Measurements from ENCODE around the gene IRF1. TPM values are rescaled to one million over a fixed set of nuclear protein-coding genes. Genes with fewer than 3 reads are reported as not detected.
A peak's percentile ranks its signal among the peaks of the same experiment; 100 is the strongest.

The IRF1 gene
- total RNA-seq, 2 donors from 2014 or later: 107 to 156 TPM

DNA sequence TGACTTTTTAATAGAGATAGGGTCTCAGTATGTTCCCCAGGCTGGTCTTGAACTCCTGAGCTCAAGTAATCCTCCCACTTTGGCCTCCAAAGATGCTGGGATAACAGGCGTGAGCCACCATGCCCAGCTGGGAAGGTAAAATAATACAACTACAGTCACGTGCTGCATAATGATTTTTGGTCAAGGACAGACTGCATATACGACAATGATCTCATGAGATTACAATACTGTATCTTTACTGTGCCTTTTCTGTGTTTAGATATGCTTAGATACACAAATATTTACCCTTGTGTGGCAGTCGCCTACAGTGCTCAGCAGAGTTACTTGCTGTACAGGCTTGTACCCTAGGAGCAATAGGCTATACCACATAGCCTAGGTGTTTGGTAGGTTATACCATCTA, 14.2 kb upstream of the IRF1 start:
- no peak overlapping the region for H3K27ac Mint-ChIP-seq
- no peaks in the 10 kb centered on the region for H3K9me3 Mint-ChIP-seq

DNA sequence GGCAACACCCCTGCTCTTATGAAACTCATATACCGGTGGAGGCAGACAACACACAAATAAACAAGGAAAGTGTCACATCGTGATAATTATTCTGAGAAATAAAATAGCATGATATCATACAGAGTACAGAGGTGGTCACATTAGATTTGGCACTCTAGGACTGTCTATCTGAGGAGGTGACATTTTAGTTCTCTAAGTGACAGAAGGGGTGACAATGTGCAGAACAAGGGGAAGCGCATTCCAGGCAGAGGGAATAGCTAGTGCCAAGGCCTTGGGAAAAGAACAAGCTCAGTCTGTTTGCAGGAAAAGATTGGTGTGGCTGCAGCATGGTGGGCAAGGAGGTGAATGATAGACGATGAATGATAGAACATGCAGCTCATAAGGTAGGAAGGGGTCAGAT, 12.7 kb upstream of the IRF1 start:
- H3K36me3 Mint-ChIP-seq: no peaks in the 10 kb centered on the region

More for the DNA sequence above, 14.2 kb upstream of the IRF1 start:
- ATAC-seq (no peak), DNase-seq (ENCODE audit: low spot score in 2 of 2) (no peak)
- H3K36me3 Mint-ChIP-seq: no peaks in the 10 kb centered on the region

DNA sequence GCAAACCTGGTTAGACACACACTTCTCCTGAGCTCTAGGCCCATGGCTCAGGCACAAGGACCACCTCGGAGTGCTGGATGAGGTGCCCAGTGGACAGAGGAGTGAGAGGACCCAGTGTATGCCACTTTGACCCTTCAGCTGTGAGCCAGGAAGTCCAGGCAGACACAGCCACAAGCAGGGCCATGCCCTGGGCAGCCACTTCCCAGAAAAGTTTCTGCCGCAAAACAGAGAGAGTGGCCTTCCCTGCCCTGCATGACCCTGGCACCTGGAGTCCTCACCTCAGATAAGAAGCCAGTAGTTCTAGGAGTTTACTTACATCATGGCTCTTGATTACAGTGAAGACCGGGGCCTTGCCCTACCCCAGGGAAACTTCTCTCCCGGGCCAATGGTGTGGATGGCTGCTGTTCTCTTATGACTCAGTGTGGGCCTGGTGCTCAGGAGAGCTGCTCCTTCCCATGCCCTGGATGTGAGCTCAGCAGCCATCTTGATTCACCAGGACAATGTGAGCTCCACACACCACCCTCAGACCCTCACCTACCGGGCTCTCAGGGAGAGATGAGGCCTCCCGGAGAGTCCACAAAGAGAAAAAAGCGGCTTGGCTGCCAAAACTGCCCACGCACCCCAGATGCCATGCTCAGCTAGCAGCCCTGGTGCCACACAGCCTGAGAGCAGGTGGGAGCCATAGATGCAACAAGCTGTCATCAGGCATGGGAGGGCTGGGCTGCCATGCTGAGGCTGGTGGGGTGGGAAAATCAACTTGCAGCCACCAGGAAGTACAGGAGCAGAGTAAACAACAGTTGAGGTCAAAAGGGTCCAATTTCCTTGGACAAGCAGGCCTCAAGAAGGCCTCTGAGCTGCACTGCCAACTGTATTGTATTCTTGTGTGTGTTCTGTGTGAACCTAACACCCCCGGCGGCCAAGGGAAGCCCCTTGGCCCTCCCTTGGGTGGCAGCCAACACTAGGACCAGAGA, 11.7 kb upstream of the IRF1 start:
- no peak for ATAC-seq
- H3K36me3 Mint-ChIP-seq: no peaks in the 10 kb centered on the region
- peak in 1 of 2 donors; percentile 41 for DNase-seq (ENCODE audit: low spot score in 2 of 2)
- H3K27ac Mint-ChIP-seq: peak overlapping the region in 1 of 2 donors; percentile 56
- H3K9me3 Mint-ChIP-seq: no peaks in the 10 kb centered on the region

More for the DNA sequence above, 12.7 kb upstream of the IRF1 start:
- no peak overlapping the region for H3K27ac Mint-ChIP-seq
- no peaks in the 10 kb centered on the region for H3K9me3 Mint-ChIP-seq
- DNase-seq (ENCODE audit: low spot score in 2 of 2): peak in 1 of 2 donors; percentile 31
- ATAC-seq: no peak

DNA sequence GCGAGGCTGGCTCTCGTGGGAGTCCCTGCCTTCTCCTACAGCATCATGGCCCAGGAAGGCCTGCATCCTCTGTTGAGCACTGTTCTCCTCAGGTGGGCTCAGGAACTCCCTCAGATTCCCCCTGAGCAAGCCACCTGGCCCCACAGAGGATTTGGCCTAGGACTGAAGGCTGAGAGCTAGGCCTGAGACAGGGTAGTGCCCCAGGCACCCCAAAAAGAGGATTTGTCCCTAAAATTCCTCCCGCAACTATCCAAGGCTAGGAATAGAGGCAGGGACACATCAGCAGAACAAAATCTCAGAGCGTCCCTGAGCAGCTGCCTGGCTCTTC, 11.0 kb upstream of the IRF1 start:
- ATAC-seq: no peak
- Mint-ChIP-seq H3K27ac (no peak overlapping the region), H3K9me3 (no peaks in the 10 kb centered on the region), H3K36me3 (no peaks in the 10 kb centered on the region)
- DNase-seq (ENCODE audit: low spot score in 2 of 2): no peak

DNA sequence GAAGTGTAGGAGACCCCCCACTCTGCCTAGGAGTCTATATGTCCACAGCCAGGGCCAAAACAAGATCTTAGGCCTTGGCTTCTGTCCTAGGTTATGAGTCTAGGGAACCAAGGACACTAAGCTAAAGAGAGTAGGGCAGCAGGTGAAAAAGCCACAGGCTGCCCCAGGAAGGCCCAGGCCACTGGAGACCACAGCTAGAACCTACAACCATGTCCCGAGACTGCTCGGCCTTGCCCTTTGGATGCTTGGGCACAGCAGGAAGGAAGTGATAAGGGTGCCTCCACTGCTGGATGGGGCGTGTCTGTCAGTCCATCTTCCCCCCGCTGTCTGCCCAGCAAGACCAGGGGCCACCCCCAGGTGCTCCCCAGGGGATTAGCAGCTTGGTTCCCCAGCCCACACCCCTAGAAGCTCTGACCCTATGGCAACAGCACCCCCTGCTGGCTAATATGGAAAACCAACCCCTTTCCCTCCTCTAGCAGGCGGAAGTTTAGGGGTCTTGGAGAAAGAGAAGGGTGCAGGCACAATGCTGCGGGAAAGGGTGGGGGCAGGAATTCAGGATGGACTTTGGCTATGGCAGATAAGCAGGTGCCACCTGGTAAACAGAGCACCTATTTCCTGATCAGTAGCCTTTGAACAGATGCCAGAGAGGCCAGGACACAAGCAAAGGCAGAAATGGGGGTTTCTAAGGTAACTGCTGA, 10.5 kb upstream of the IRF1 start:
- Mint-ChIP-seq H3K36me3 (no peaks in the 10 kb centered on the region), H3K27ac (peak overlapping the region; percentile 53 to 55), H3K9me3 (no peaks in the 10 kb centered on the region)
- DNase-seq (ENCODE audit: low spot score in 2 of 2) (peak; percentile 73 to 76), ATAC-seq (peak; percentile 46 to 48)

DNA sequence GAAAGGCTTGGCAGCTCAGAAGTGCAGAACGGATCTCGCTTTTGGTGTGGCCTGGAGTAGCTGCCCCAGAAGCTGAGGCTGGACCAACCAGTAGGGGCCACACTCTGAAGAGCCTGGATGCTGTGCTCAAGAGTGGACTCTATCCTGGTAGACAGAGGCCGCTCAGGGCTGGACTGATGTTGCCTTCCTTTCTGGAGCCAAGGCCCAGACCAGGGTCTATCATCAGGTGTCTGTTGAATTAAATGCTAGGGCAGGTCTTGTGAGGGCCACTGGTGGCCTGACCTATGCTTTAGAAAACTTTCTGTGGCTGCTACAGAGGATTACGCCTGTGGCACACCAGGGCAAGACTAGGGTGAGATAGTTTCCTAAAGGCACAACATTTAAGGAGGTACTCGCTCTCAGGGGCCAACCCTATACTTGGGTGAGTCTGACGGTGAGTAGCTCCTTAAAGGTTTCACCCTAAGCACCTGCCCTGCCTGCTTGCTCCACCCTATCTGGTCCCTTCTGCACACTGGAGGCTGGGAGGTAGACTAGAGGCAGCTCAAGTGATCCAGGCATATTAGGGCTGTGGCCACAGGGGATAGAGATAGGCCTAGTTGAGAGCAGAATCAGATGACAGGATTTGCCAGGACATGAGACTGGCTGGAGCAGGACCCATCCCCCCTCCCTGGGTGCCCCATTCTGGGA, 9.8 kb upstream of the IRF1 start:
- Mint-ChIP-seq H3K9me3 (no peaks in the 10 kb centered on the region), H3K27ac (peak overlapping the region in 1 of 2 donors; percentile 94), H3K36me3 (no peaks in the 10 kb centered on the region)
- peak; percentile 15 to 54 for DNase-seq (ENCODE audit: low spot score in 2 of 2)
- no peak for ATAC-seq

DNA sequence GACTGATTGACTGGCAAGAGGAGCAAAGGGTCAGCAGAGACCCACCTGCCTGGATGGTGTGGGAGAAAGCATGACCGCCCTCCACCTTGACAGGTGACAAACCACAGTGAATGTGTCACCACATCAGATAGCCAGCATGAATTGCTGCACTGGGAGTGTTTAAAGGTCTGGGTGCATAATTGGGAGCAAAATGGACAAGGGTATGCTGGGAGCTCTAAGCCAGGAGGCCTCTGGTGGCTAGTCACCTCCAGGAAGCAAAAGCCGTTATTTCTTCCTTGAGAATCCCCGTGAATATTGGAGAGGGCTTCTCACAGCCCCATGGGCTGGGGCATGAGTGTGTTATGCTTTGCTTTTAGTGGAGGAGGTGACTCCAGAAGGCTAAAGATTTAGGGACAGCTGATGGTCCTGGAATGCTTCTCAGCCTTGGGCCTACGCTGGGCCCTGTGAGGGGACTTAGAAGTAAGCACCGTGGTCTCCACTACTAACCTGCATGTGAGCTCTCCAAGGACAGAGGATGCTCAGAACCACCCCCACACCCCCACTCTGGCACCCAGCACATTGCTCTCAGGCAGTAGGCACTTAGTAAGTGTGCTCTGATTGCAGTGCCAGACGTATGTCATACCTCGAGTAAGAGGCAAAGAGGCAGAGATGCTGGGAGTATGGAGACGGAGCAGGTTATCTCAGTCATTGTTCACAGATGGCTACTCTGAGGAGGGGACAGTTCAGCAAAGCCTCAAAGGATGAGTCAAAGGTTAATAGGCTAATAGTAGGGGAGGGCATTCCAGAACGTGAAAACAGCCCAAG, 9.1 kb upstream of the IRF1 start:
- ATAC-seq: no peak
- peak; percentile 3 to 51 for DNase-seq (ENCODE audit: low spot score in 2 of 2)
- peak overlapping the region; percentile 3 to 94 for H3K27ac Mint-ChIP-seq
- no peaks in the 10 kb centered on the region for H3K36me3 Mint-ChIP-seq
- H3K9me3 Mint-ChIP-seq: no peaks in the 10 kb centered on the region

DNA sequence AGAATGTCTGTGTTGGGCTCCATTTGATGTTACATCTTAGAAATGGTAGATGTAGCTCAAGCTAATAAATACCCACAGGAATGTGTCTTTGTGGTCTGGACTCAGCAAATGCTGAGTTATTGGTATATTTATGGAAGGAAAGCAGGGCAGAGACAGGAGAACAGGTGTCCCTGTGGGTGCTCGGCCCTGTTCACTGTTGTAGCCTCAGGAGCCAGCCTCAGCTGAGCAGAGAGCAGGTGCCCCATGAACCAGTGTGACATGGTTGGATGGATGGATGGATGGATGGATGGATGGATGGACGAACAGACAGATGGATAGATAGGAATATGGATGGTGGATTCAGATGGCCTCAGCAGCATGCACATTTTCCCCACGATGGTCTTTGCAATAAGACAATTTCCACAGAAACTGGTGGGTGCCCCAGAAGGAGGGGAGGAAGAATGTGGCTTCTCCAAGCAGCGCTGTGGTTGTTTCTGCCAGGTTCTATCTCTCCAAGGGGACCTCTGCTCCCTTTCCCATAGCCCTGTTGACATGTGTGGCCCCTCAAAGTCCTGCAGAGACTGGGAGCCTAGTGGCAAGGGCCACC, 8.2 kb upstream of the IRF1 start:
- DNase-seq (ENCODE audit: low spot score in 2 of 2) (peak; percentile 5 to 49), ATAC-seq (no peak)
- Mint-ChIP-seq H3K27ac (peak overlapping the region; percentile 33 to 94), H3K36me3 (no peaks in the 10 kb centered on the region), H3K9me3 (no peaks in the 10 kb centered on the region)

DNA sequence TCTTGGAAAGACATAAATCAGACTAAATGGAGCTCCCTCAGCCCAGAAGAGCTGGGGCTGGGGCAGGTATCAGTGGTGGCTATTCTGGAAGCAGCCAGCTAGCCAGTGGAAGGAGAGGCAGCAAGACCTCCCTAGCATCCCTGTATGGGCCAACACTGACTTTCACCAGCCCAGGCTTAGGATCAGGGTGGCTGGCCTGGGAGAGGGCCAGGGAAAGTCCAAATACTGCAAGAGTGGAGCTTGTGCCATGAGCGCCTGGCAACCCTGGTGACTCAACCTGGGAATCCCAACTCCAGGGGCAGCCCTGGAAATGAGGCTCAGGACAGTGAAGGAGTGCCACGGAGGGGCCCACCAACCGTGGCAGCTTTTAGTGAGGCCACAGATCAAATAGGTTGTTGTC, 7.6 kb upstream of the IRF1 start:
- ATAC-seq (no peak), DNase-seq (ENCODE audit: low spot score in 2 of 2) (peak in 1 of 2 donors; percentile 56)
- Mint-ChIP-seq H3K36me3 (no peaks in the 10 kb centered on the region), H3K9me3 (no peaks in the 10 kb centered on the region), H3K27ac (peak overlapping the region in 1 of 2 donors; percentile 94)

DNA sequence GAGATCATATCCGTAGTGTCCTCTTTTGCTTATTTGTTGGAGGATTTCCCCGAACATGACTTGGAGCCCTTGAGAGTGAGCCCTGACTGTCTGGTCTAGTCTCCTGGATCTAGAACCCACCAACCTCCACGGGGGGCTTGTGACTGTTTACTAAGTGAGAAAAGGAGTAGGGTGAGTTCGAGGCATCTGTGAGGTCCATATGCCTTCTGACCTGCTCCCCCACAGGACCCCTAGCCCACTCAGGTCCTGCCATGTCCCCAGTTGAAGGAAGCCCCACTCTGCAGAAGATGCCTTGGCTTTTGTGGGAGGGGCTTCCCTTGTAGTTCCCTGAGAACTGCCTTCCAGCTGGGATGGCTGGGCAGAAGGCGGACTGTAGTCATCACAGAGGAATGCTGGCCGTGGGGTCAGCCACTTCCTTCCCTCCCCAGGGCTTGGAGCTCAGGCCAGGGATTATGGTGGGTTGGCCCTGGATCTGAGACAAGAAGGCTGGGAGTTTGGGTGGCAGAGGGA, 7.0 kb upstream of the IRF1 start:
- DNase-seq (ENCODE audit: low spot score in 2 of 2) (peak in 1 of 2 donors; percentile 6), ATAC-seq (no peak)
- Mint-ChIP-seq H3K36me3 (no peaks in the 10 kb centered on the region), H3K27ac (peak overlapping the region; percentile 94 to 97), H3K9me3 (no peaks in the 10 kb centered on the region)

DNA sequence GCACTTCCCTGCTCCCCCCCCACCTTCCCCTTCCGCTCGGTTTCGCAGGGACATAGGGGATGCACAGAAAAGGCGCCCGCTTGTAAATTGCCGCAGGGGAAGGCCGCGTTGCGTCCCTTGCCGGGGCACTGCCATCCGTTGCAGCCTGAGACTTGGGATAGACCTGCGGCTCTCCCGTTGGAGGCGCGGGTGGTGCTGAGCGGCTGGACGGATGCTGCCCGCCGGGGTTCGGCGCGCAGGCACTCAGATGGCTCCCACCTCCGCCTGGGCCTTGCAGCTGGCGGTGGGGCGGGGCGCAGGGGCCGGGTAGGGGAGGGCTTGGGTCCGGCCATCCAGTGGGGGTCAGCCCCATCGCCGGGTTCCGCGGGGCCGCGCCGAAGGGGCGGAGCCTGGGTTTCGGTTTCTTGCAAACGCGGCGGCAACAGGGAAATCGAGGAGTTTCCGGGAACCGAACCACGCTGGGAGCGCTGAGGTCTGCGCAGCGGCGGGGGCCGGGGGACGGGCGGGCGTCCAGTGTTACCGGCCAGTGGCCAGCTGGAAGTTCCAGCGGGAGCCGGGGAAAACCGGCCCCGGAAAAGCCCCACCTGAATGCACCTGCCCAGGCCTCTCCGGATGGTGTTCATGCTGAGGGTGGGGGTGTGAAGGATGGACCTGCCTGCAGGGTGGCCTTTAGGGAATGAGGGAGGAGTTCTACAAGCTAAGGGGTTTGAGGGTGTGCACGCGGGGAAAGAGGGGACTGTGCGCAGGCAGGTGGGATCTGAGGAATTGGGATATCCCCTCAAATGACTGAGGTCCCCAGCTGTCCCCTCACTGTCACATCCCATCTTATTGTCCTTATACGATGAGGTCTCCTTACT, 6.3 kb upstream of the IRF1 start:
- Mint-ChIP-seq H3K36me3 (no peaks in the 10 kb centered on the region), H3K9me3 (no peaks in the 10 kb centered on the region), H3K27ac (peak overlapping the region; percentile 94 to 97)
- peak; percentile 67 to 72 for DNase-seq (ENCODE audit: low spot score in 2 of 2)
- ATAC-seq: peak; percentile 5 to 14

DNA sequence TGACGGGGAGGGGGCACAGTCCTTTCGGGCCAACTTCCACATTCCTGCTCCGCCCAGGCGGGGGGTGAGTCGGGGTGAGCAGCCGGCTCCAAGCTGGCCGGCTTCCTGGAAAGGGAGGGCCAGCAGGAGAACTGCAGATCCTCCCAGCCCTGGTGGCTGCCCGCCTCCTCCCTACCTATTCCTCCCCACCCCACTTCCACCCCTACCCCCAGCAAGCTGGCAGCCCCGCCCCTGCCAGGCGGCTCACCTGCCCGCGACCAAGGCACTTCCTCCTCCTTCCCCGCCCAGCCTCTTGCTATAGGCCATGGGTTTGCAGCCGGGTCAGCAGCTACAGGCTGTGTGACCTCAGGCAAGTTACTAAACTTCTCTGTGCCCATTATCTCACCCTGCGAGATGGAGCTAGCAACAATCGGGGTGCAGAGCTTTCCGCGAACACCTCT, 5.6 kb upstream of the IRF1 start:
- Mint-ChIP-seq H3K9me3 (no peaks in the 10 kb centered on the region), H3K36me3 (no peaks in the 10 kb centered on the region), H3K27ac (peak overlapping the region; percentile 94 to 97)
- DNase-seq (ENCODE audit: low spot score in 2 of 2) (peak; percentile 85 to 87), ATAC-seq (peak; percentile 65)

DNA sequence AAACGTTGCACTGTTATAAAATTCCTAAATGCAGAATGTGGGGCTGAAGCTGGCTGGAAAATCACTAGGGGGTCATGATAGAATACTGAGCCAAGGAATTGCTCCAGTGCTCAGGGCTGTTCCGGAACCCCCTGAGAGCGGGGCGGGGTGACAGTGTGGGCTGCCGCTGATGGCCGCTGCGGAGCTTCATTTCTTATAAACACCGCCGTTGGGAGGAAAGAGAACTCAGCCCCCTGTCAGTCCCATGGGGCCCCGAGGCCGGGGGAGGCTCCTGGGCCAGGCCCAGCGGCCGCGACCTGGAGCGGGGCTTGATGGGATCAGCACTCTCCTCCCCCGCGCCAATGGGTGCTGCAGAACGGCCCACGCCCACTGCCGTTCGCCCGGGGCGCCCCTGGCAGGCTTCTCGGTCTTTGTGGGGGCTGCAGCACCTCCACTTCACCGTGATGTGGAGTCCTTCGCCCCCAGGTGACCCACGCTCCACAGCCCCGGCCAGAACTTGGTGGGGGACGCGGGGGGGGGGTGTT, 5.2 kb upstream of the IRF1 start:
- DNase-seq (ENCODE audit: low spot score in 2 of 2): peak; percentile 77 to 81
- no peaks in the 10 kb centered on the region for H3K36me3 Mint-ChIP-seq
- peak overlapping the region; percentile 94 to 96 for H3K27ac Mint-ChIP-seq
- H3K9me3 Mint-ChIP-seq: no peaks in the 10 kb centered on the region
- ATAC-seq: peak; percentile 36 to 60

DNA sequence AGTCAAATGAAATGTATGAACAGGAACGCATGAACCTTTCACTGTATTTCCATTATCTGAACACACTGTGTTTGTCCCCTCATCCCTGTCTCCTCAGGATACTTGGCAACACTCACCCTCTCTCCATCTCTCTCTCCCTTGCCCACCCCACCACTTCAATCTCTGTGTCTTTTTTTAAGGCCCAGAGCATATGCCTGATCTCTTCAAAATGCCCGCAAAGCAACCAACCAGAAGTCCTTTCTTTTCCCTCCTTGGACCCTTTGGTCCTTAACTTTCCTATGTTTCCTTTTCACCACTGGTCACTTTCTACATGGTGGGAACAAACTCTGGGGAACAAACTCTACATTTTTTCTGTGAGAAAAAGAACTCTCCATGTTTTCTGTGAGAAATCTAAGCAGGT, 3.2 kb upstream of the IRF1 start:
- DNase-seq (ENCODE audit: low spot score in 2 of 2) (peak in 1 of 2 donors; percentile 23), ATAC-seq (no peak)
- Mint-ChIP-seq H3K27ac (peak overlapping the region; percentile 94 to 96), H3K9me3 (no peaks in the 10 kb centered on the region), H3K36me3 (peaks cover 13% of the 10 kb centered on the region in 2 donors)

DNA sequence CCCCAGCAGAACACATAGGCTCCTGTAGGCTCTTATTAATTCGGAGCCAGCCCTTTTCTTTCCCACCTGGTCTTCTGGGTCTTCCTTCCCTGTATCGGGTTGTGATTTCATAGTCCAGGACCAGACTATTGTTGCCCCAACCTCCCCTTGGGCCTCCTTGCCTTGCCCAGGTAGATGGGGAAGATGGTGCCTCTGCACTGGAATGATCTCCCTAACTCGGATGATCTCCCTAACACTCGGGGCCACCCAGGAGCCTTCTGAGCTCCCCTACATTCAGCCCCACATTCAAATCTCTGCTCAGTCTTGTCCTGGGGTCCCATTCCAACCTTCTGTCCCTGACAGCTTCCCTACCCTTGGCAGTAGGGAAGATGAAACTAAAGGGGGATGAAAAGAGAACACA, 2.7 kb upstream of the IRF1 start:
- Mint-ChIP-seq H3K27ac (peak overlapping the region; percentile 94 to 96), H3K9me3 (no peaks in the 10 kb centered on the region), H3K36me3 (peaks cover 19% of the 10 kb centered on the region in 2 donors)
- peak; percentile 4 to 28 for DNase-seq (ENCODE audit: low spot score in 2 of 2)
- no peak for ATAC-seq
